ENCODE data around the gene TUBA4B. TPM values are rescaled to one million over a fixed set of nuclear protein-coding genes. Genes with fewer than 3 reads are reported as not detected.

Gene TUBA4B
- total RNA-seq, 1 donor from 2014 or later = not detected

DNA sequence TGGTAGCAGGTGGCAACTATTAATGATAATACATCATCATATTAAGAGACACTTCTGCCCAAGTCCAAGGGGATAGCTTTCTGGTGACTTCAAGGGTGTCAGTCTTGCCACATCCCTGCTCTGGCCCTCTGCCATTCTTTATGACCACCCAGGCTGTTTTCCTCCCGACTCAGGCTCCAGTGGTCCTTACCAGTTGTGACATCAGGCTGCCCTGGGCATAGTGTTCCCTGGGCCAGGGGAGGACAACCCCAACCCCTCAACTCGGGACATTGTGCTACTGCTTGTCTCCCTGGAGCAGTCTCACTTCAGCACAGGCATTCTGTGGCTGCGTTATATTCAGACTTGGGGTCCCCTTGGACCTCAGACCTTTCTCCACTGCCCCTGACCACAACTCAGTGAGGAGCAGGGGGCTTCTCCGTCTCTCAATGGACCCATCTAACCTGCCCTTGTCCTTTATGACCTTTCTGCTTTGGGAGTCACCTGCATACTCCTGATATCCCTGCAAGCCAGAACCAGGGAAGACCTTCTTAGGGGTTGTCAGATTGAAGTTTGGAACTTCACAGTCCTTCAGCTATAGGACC, 39.0 kb downstream of the TUBA4B start:
- Histone ChIP-seq H3K4me1 (peaks cover 15% of the 10 kb centered on the region), H3K27ac (no peak overlapping the region), H3K27me3 (no peaks in the 10 kb centered on the region), H3K9me3 (no peaks in the 10 kb centered on the region), H3K36me3 (no peaks in the 10 kb centered on the region), H3K4me3 (no peak overlapping the region)
- DNase-seq (peak; percentile 45), ATAC-seq (no peak)
- intact Hi-C loops (cut with DNase I) = loop anchor here (5.0 kb wide), 1 partner anchor 130 kb away; the partner anchor contains the start of gene NHEJ1
- TF ChIP-seq CTCF (IDR thresholded peaks at IDR 0.05) = no peak

GRCh38 chr2:219292616-219293015, 39.6 kb downstream of the TUBA4B start:
- Histone ChIP-seq H3K27me3 (no peaks in the 10 kb centered on the region), H3K27ac (no peak overlapping the region), H3K36me3 (no peaks in the 10 kb centered on the region), H3K9me3 (no peaks in the 10 kb centered on the region), H3K4me1 (peaks cover 15% of the 10 kb centered on the region), H3K4me3 (no peak overlapping the region)
- DNase-seq (peak; percentile 9), ATAC-seq (no peak)
- TF ChIP-seq CTCF (IDR thresholded peaks at IDR 0.05) = no peak
- intact Hi-C loops (cut with DNase I) = loop anchor here (5.0 kb wide), 1 partner anchor 130 kb away; the partner anchor contains the start of gene NHEJ1

GRCh38 chr2:219293736-219294231, 40.7 kb downstream of the TUBA4B start:
- H3K9me3 ChIP-seq = no peaks in the 10 kb centered on the region
- H3K4me3 ChIP-seq = no peak overlapping the region
- no peaks in the 10 kb centered on the region for H3K27me3 ChIP-seq
- no peaks in the 10 kb centered on the region for H3K36me3 ChIP-seq
- no peak overlapping the region for H3K27ac ChIP-seq
- intact Hi-C loops (cut with DNase I) = loop anchor here (5.0 kb wide), 1 partner anchor 131 kb away; the partner anchor contains the start of gene NHEJ1
- ATAC-seq = no peak
- H3K4me1 ChIP-seq = peaks cover 16% of the 10 kb centered on the region
- DNase-seq = peak; percentile 40
- TF ChIP-seq CTCF (IDR thresholded peaks at IDR 0.05) = no peak

- TF ChIP-seq CTCF (IDR thresholded peaks at IDR 0.05) = peak; percentile 99
- DNase-seq (peak; percentile 94), ATAC-seq (peak; percentile 97)
- Histone ChIP-seq H3K36me3 (no peaks in the 10 kb centered on the region), H3K27me3 (peaks cover 6% of the 10 kb centered on the region), H3K4me3 (peak overlapping the region; percentile 53), H3K27ac (peak overlapping the region; percentile 59), H3K4me1 (peaks cover 12% of the 10 kb centered on the region), H3K9me3 (no peaks in the 10 kb centered on the region)
- intact Hi-C loops (cut with DNase I) = loop anchor here (5.0 kb wide), 1 partner anchor 132 kb away; the partner anchor contains the start of gene NHEJ1
Measured at GRCh38 chr2:219294356-219295351, 41.6 kb downstream of the TUBA4B start.

DNA sequence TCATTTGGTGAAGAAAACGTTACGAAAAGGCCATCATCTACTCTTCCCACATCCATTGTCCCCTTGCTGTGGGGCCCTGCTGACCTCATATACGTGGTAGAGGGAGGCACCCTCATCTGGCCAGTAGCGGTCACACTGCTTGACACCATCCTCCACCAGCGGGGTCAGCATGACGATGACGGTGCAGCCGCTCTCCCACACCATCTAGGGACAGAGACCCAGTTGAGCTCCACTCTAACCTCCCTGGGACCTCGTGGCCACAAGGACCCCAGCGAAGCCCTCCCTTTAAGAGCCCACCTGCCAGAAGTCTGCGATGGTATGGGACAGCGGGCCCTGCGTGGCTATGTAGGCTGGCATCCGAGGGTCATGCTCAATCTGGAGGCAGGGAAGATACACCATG, 43.1 kb downstream of the TUBA4B start:
- peak; percentile 49 for DNase-seq
- H3K27me3 ChIP-seq = peaks cover 12% of the 10 kb centered on the region
- intact Hi-C loops (cut with DNase I) = no loop called here
- H3K9me3 ChIP-seq = no peaks in the 10 kb centered on the region
- no peak overlapping the region for H3K4me3 ChIP-seq
- ATAC-seq = no peak
- H3K4me1 ChIP-seq = peaks cover 12% of the 10 kb centered on the region
- no peaks in the 10 kb centered on the region for H3K36me3 ChIP-seq
- H3K27ac ChIP-seq = no peak overlapping the region
- no peak for TF ChIP-seq CTCF (IDR thresholded peaks at IDR 0.05)

All from upper lobe of right lung (tissue), 1 donor.